SU-DHL-6 (cell line): ENCODE data around the gene CETP.

Experiments used
- EZH2phosphoT487 ChIP-seq: fragments of 200-600 bp; sonication (generic), shearing (Covaris generic); conservative IDR thresholded peaks from 2 replicates; pipeline ENCODE4 v1.6.1; 2018; ENCODE audit warnings: mild to moderate bottlenecking, antibody characterized with exemption, low read length, moderate library complexity, mixed read lengths
- TF ChIP-seq, protein P1 (sequence below): fragments of 200-600 bp; sonication (generic); IDR thresholded peaks from one replicate; pipeline ENCODE4 v1.5.1; 2017; ENCODE audit warnings: antibody characterized with exemption, mild to moderate bottlenecking, low read length, moderate library complexity; ENCODE audit not compliant: insufficient read depth, poor library complexity, severe bottlenecking

DNA sequence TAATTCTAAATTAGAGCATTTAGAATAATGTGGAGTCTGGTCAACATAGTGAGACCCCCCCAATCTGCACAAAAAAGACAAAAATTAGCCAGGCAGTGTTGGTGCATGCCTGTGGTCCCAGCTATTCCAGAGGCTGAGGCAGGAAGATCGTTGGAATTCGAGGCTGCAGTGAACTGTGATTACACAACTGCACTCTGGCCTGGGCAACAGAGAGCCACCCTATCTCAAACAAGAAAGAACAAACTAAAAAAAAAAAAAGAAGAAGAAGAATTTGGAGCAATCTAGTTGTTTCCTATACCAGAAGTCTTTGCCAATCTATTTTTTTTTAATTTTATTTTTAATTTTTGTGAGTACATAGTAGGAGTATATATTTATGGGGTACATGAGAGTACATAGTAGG lies 6.0 kb downstream of the CETP start:
- TF ChIP-seq, protein P1, sequence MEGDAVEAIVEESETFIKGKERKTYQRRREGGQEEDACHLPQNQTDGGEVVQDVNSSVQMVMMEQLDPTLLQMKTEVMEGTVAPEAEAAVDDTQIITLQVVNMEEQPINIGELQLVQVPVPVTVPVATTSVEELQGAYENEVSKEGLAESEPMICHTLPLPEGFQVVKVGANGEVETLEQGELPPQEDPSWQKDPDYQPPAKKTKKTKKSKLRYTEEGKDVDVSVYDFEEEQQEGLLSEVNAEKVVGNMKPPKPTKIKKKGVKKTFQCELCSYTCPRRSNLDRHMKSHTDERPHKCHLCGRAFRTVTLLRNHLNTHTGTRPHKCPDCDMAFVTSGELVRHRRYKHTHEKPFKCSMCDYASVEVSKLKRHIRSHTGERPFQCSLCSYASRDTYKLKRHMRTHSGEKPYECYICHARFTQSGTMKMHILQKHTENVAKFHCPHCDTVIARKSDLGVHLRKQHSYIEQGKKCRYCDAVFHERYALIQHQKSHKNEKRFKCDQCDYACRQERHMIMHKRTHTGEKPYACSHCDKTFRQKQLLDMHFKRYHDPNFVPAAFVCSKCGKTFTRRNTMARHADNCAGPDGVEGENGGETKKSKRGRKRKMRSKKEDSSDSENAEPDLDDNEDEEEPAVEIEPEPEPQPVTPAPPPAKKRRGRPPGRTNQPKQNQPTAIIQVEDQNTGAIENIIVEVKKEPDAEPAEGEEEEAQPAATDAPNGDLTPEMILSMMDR, result no peak
- TF ChIP-seq EZH2phosphoT487, result no peak
